ENCODE measurements around the gene WDR86. TPM values are rescaled to one million over a fixed set of nuclear protein-coding genes. Genes with fewer than 3 reads are reported as not detected.

The WDR86 gene
- total RNA-seq, 1 experiment from 2014 or later: 8.1 TPM

GRCh38 chr7:151435103-151435916 lies 25.5 kb upstream of the WDR86 start:
- peaks cover 0 to 3% of the 10 kb centered on the region in 2 experiments; a peak in 2 of 5 replicates for H3K9me3 Mint-ChIP-seq
- peaks cover 10 to 13% of the 10 kb centered on the region in 2 experiments for H3K4me1 Mint-ChIP-seq
- Histone ChIP-seq H3K79me2 (ENCODE audit: insufficient read depth, low read length) (no peaks in the 10 kb centered on the region), H2BK5ac (ENCODE audit: insufficient read length, low read length) (no peak overlapping the region), H2AFZ (ENCODE audit: low read length) (no peak overlapping the region), H3K23me2 (ENCODE audit: insufficient read length, low read depth, low read length, poor library complexity, severe bottlenecking) (peaks cover 7% of the 10 kb centered on the region), H3K18ac (ENCODE audit: insufficient read length, low read depth, low read length) (no peak overlapping the region), H3K4me1 (ENCODE audit: insufficient read depth, low read length) (no peaks in the 10 kb centered on the region), H3K27ac (ENCODE audit: insufficient read length, low read depth, low read length) (no peak overlapping the region), H3K9me3 (ENCODE audit: control insufficient read depth, low read depth, low read length) (no peaks in the 10 kb centered on the region), H2BK12ac (ENCODE audit: insufficient read length, low read depth, low read length) (no peak overlapping the region), H4K8ac (replicated peaks; ENCODE audit: insufficient read length, low read depth, low read length) (no peak overlapping the region), H2AK5ac (ENCODE audit: insufficient read length, low read length) (no peak overlapping the region), H3K9ac (ENCODE audit: extremely low read depth, insufficient read length, low read length) (no peak overlapping the region), H4K5ac (ENCODE audit: insufficient read length, low read depth, low read length) (no peak overlapping the region), H3T11ph (ENCODE audit: low read length) (no peak overlapping the region), H3K23ac (ENCODE audit: insufficient read length, low read depth, low read length) (no peak overlapping the region), H4K91ac (ENCODE audit: insufficient read length, low read depth, low read length) (no peak overlapping the region), H3K4ac (ENCODE audit: low read depth, low read length) (no peak overlapping the region), H2BK120ac (ENCODE audit: low read depth, low read length, poor library complexity, severe bottlenecking) (no peak overlapping the region), H2BK20ac (ENCODE audit: low read depth, low read length, poor library complexity, severe bottlenecking) (no peak overlapping the region), H4K20me1 (ENCODE audit: control insufficient read depth, insufficient read depth, insufficient read length) (no peaks in the 10 kb centered on the region), H3K79me1 (ENCODE audit: insufficient read depth, low read depth, low read length, poor library complexity, severe bottlenecking) (no peaks in the 10 kb centered on the region), H3K4me2 (ENCODE audit: insufficient read depth, insufficient read length, low read length) (no peak overlapping the region), H3K14ac (ENCODE audit: insufficient read depth, low read length) (no peak overlapping the region), H2BK15ac (ENCODE audit: low read depth, low read length) (no peak overlapping the region), H3K27me3 (ENCODE audit: insufficient read depth, low read length) (no peaks in the 10 kb centered on the region), H3K56ac (ENCODE audit: insufficient read length, low read depth, low read length) (no peak overlapping the region)
- WGBS (ENCODE audit: extremely low coverage, insufficient read length, low lambda C conversion rate): no CpG with 5 or more reads among the region's 20 CpGs
- no peak overlapping the region for H3K27ac Mint-ChIP-seq
- peaks cover 0 to 5% (median 0%) of the 10 kb centered on the region in 3 experiments; a peak in 2 of 7 replicates for H3K36me3 Mint-ChIP-seq (ENCODE audit: insufficient read depth in 1 of 3, low read depth in 3 of 3)
- TF ChIP-seq CTCF (conservative IDR thresholded peaks at IDR 0.05): no peak
- no peak for DNase-seq
- no peak overlapping the region for H3K4me3 Mint-ChIP-seq
- peaks cover 3% of the 10 kb centered on the region for H3K27me3 Mint-ChIP-seq (ENCODE audit: low read depth)
